ENCODE data around the gene VSIR.

The VSIR gene

DNA sequence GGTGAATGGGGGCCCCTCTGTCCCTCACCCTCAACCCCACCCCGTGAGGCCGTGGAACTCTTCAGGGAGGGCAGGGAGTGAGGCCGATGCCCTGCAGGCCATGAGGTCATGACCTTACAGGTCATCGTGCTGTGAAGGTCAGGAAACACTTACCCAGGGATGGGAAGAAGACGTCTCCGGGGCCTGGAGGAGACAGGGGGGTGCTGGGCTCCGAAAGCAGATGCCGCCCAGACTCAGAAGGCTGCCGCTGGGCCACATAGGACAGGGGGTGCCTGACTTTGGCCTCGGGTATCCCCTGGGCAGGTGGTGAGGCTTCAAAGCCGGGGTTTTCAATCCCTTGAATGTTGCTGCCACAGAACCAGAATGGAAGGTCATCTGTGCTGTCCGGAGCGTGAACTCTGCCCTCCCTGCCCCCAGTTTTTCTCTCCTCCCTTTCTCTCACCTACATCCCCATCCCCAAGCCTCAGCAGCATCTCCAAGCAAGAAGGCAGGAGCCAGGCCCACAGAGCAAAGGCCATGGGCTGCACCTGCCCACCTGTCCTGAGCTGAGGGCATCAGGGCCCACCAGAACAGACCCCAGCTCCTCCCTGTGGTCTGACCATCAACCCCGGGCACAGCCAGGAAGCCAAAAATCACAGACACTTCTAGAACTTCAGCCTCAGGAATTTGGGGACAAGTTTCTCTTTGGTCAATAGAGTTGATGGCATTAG, 21.6 kb downstream of the VSIR start:
- no peak overlapping the region for H2AFZ ChIP-seq (ENCODE audit: low read depth, low read length)
- H3K27ac ChIP-seq (ENCODE audit: low read length) = no peak overlapping the region
- TF ChIP-seq EZH2phosphoT487 (IDR thresholded peaks at IDR 0.05; ENCODE audit: low read depth) = no peak
- TF ChIP-seq, protein P1, sequence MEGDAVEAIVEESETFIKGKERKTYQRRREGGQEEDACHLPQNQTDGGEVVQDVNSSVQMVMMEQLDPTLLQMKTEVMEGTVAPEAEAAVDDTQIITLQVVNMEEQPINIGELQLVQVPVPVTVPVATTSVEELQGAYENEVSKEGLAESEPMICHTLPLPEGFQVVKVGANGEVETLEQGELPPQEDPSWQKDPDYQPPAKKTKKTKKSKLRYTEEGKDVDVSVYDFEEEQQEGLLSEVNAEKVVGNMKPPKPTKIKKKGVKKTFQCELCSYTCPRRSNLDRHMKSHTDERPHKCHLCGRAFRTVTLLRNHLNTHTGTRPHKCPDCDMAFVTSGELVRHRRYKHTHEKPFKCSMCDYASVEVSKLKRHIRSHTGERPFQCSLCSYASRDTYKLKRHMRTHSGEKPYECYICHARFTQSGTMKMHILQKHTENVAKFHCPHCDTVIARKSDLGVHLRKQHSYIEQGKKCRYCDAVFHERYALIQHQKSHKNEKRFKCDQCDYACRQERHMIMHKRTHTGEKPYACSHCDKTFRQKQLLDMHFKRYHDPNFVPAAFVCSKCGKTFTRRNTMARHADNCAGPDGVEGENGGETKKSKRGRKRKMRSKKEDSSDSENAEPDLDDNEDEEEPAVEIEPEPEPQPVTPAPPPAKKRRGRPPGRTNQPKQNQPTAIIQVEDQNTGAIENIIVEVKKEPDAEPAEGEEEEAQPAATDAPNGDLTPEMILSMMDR (IDR thresholded peaks at IDR 0.05; ENCODE audit: low read depth, low read length) = no peak
- no peaks in the 10 kb centered on the region for H3K9me3 ChIP-seq (ENCODE audit: insufficient read depth, low read length)
- peaks cover 25% of the 10 kb centered on the region for H3K4me1 ChIP-seq (ENCODE audit: low read length)
- H3K79me2 ChIP-seq (ENCODE audit: low read length) = no peaks in the 10 kb centered on the region
- H3K4me2 ChIP-seq (ENCODE audit: low read length) = no peak overlapping the region
- no peak overlapping the region for H3K9ac ChIP-seq (ENCODE audit: low read length)
- no peaks in the 10 kb centered on the region for H4K20me1 ChIP-seq (ENCODE audit: insufficient read depth, low read length)
- no peak overlapping the region for H3K4me3 ChIP-seq (ENCODE audit: low read length)
- H3K27me3 ChIP-seq (ENCODE audit: low read depth, low read length) = peaks cover 18% of the 10 kb centered on the region
- H3K36me3 ChIP-seq (replicated peaks; ENCODE audit: low read depth, low read length) = no peaks in the 10 kb centered on the region

DNA sequence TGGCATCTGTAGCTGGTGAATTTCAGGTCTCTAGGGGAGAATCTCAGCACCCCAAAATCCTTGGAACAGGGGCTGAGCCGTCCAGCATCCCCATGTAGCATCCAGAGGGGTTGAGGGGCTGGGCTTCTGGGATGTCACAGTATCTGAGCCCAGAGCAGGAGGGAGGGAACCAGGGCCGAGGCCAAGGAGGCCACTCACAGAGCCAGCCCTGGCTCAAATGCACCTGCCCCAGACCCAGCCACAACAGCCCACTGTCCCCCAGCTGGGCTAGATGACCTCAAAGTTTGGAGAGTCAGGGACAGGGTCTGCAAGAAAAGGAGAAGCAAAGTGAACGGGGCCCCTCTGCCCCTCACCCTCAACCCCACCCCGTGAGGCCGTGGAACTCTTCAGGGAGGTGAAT, 22.3 kb downstream of the VSIR start:
- H3K79me2 ChIP-seq (ENCODE audit: low read length) = no peaks in the 10 kb centered on the region
- H3K9ac ChIP-seq (ENCODE audit: low read length) = no peak overlapping the region
- no peak overlapping the region for H3K4me3 ChIP-seq (ENCODE audit: low read length)
- H3K4me1 ChIP-seq (ENCODE audit: low read length) = peaks cover 25% of the 10 kb centered on the region
- no peak overlapping the region for H2AFZ ChIP-seq (ENCODE audit: low read depth, low read length)
- no peak overlapping the region for H3K27ac ChIP-seq (ENCODE audit: low read length)
- no peaks in the 10 kb centered on the region for H3K36me3 ChIP-seq (replicated peaks; ENCODE audit: low read depth, low read length)
- TF ChIP-seq, protein P1 (IDR thresholded peaks at IDR 0.05; ENCODE audit: low read depth, low read length) = no peak
- TF ChIP-seq EZH2phosphoT487 (IDR thresholded peaks at IDR 0.05; ENCODE audit: low read depth) = no peak
- peaks cover 18% of the 10 kb centered on the region for H3K27me3 ChIP-seq (ENCODE audit: low read depth, low read length)
- no peaks in the 10 kb centered on the region for H3K9me3 ChIP-seq (ENCODE audit: insufficient read depth, low read length)
- no peaks in the 10 kb centered on the region for H4K20me1 ChIP-seq (ENCODE audit: insufficient read depth, low read length)
- H3K4me2 ChIP-seq (ENCODE audit: low read length) = no peak overlapping the region

DNA sequence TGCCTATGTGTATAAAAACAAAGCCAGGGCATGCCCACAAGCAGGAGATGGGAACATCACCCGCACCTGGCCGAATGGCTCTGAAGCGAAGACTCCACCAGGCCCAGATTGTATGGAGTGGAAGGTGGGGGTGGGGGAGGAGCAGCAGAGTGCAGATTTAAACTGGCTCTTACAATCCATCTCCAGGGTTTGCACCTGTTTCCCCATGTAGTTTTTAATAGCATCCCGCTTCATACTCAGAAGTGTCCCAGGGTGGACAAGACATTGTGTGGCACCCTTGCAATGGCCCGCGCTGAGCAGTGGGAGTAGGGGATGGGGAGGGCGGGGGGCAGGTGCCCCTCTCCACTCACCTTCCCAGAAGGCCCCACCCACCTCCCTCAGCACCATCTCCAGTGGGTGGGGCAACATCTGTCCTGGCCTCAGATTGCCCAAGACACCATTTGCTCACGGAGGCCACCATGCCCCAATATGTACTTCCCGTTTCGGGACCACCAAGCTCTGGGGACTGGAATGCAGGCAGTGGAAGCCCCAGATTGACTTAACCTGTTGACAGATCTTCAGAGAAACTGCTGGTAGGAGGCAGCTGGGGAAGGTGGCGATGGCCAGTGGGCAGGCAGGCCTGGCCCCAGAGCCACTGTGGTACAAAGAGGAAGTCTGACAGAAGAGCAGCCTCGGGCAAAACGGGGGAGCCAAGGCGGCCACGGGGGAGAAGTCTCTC, 23.0 kb downstream of the VSIR start:
- Histone ChIP-seq H3K36me3 (replicated peaks; ENCODE audit: low read depth, low read length) (no peaks in the 10 kb centered on the region), H2AFZ (ENCODE audit: low read depth, low read length) (no peak overlapping the region), H3K27me3 (ENCODE audit: low read depth, low read length) (peaks cover 17% of the 10 kb centered on the region), H3K9ac (ENCODE audit: low read length) (no peak overlapping the region), H3K79me2 (ENCODE audit: low read length) (no peaks in the 10 kb centered on the region), H4K20me1 (ENCODE audit: insufficient read depth, low read length) (no peaks in the 10 kb centered on the region), H3K27ac (ENCODE audit: low read length) (no peak overlapping the region), H3K4me2 (ENCODE audit: low read length) (no peak overlapping the region), H3K9me3 (ENCODE audit: insufficient read depth, low read length) (no peaks in the 10 kb centered on the region), H3K4me3 (ENCODE audit: low read length) (no peak overlapping the region), H3K4me1 (ENCODE audit: low read length) (peaks cover 25% of the 10 kb centered on the region)
- TF ChIP-seq, protein P1 (IDR thresholded peaks at IDR 0.05; ENCODE audit: low read depth, low read length) = no peak
- no peak for TF ChIP-seq EZH2phosphoT487 (IDR thresholded peaks at IDR 0.05; ENCODE audit: low read depth)

DNA sequence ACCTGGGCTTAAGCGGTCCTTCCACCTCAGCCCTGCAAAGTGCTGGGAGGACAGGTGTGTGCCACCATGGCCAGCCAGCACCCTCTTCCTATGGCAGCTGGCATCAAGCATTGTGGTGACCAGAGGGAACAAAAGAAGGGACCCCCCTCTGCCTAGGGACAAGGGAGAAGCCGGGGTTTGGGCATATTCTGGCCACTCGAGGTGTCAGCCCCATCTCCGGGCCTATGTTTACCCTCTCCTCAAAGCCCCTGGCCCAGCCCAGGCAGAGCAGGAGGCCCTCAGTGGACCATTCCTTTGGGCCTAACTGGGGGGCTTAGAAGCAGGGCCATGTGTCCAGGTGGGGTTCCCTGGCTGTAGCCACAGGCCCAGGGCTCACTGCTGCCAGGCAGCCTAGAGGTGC, 23.9 kb downstream of the VSIR start:
- Histone ChIP-seq H3K9ac (ENCODE audit: low read length) (no peak overlapping the region), H4K20me1 (ENCODE audit: insufficient read depth, low read length) (no peaks in the 10 kb centered on the region), H3K4me2 (ENCODE audit: low read length) (0 out of 2 replicates have a peak overlapping the region, but pooled peaks have one; percentile 64), H3K9me3 (ENCODE audit: insufficient read depth, low read length) (no peaks in the 10 kb centered on the region), H3K4me1 (ENCODE audit: low read length) (peaks cover 25% of the 10 kb centered on the region), H2AFZ (ENCODE audit: low read depth, low read length) (no peak overlapping the region), H3K79me2 (ENCODE audit: low read length) (no peaks in the 10 kb centered on the region), H3K36me3 (replicated peaks; ENCODE audit: low read depth, low read length) (no peaks in the 10 kb centered on the region), H3K27ac (ENCODE audit: low read length) (no peak overlapping the region), H3K27me3 (ENCODE audit: low read depth, low read length) (peaks cover 9% of the 10 kb centered on the region), H3K4me3 (ENCODE audit: low read length) (no peak overlapping the region)
- TF ChIP-seq EZH2phosphoT487 (IDR thresholded peaks at IDR 0.05; ENCODE audit: low read depth) = no peak
- TF ChIP-seq, protein P1 (IDR thresholded peaks at IDR 0.05; ENCODE audit: low read depth, low read length) = no peak
